Natural killer cell treated with Interleukin-12 subunit alpha and Interleukin-12 subunit beta and Interleukin-15 and Interleukin-18, amount 100 ng/mL, for 72 hours (primary cell): ENCODE data around the gene C4orf50. TPM values are rescaled to one million over a fixed set of nuclear protein-coding genes. Genes with fewer than 3 reads are reported as not detected.
"Not testable (repeated sequence)": the region's sequence is repeated elsewhere in the genome, so short reads cannot be mapped to it uniquely, and the experiment has no call there.

Experiments
- ATAC-seq, 2 donors: fragments of 150-1000 bp; cut with Tn5 transposase in 1 of 2; sonication (Bioruptor Pico), chemical (Tn5 transposase) in 1 of 2; 2 replicates each; pipeline ENCODE4 v1.10.0; 2021
- DNase-seq: peaks from one replicate; pipeline ENCODE4 v3.0.0; 2022; ENCODE audit warnings: low spot score
- H3K27ac Mint-ChIP-seq, 2 donors: 1 replicate in 1 of 2; 2 replicates in 1 of 2; pipeline ENCODE4 v1.8.0; 2022; ENCODE audit warnings: mixed read lengths in 2 of 2, mild to moderate bottlenecking in 1 of 2, moderate library complexity in 1 of 2
- H3K27me3 Mint-ChIP-seq, 2 donors: 1 replicate in 1 of 2; 2 replicates in 1 of 2; pipeline ENCODE4 v1.8.0; 2022; ENCODE audit warnings: mixed read lengths in 2 of 2
- H3K36me3 Mint-ChIP-seq: one replicate; pipeline ENCODE4 v1.8.0; 2022; ENCODE audit warnings: mixed read lengths
- H3K4me1 Mint-ChIP-seq, 2 donors: 1 replicate in 1 of 2; 2 replicates in 1 of 2; pipeline ENCODE4 v1.8.0; 2022; ENCODE audit warnings: low read depth in 2 of 2, mixed read lengths in 2 of 2, mild to moderate bottlenecking in 1 of 2
- H3K4me3 Mint-ChIP-seq: one replicate; pipeline ENCODE4 v1.8.0; 2022; ENCODE audit warnings: mixed read lengths
- H3K9me3 Mint-ChIP-seq: 2 replicates; pipeline ENCODE4 v1.8.0; 2022; ENCODE audit warnings: mixed read lengths
- total RNA-seq, 2 donors: library from RNA; stranded (reverse); gene quantifications; one replicate each; pipeline ENCODE4 v1.2.3, GENCODE V29; 2022

C4orf50 gene
- total RNA-seq, 2 donors from 2014 or later = 0.81 to 6.9 TPM

DNA sequence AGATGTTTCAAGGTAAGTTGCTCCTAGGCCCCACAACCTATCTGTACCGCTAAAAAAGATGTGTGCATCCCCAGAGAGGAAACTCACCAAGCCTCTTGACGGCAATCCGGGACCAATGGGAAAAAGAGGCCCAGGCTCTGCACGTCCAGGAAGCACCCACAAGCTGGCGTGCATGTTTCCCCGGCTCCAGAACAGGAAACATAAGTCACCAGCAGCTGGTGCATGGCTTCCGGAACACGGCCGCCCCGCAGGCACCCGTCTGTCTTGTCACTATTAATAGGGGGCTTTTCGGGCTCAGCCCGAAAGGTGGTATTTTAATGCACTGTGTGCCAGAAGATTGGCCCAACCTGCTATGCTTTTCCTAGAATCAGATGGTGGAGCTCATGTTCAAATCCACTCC, 147.5 kb downstream of the C4orf50 start:
- no peak for ATAC-seq
- H3K9me3 Mint-ChIP-seq = no peaks in the 10 kb centered on the region
- H3K4me1 Mint-ChIP-seq = peaks cover 12 to 25% of the 10 kb centered on the region in 2 donors

DNA sequence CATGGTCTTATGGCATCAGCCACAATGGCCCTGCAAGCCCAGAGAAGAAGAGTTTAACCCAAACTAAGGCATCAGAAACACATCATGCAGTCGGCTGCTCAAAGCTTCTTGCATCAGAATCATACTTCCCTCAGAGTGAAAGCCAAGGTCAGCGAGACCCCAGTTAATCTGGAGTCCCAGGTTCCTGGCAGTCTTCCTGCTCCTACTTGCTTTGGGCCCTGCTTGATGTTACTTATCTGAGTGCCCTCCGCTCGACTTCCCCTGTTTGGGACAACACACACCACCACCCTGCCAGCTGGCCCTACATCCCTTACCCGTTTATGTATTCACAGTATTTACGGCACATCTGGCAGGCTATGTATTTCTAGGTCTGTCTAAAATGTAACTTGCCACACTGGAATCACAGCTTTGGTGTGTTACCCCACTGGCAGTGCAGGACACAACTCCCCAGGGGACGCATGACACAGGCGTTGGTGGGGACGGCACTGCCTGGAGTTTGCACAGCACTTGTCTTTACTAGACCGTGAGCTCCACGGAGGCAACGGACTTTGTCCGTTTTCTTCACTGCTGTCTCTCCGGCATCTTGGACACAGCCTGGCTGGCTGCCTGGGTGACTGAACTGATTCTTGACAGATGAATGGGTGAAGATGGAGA, 148.1 kb downstream of the C4orf50 start:
- Mint-ChIP-seq H3K4me3 (no peak overlapping the region), H3K36me3 (no peaks in the 10 kb centered on the region), H3K27me3 (peaks cover 17 to 39% of the 10 kb centered on the region in 2 donors), H3K4me1 (peaks cover 12 to 26% of the 10 kb centered on the region in 2 donors), H3K9me3 (no peaks in the 10 kb centered on the region), H3K27ac (no peak overlapping the region)
- no peak for DNase-seq
- ATAC-seq = no peak

More for the DNA sequence above, 147.5 kb downstream of the C4orf50 start:
- Mint-ChIP-seq H3K27me3 (peaks cover 19 to 38% of the 10 kb centered on the region in 2 donors), H3K36me3 (no peaks in the 10 kb centered on the region), H3K27ac (no peak overlapping the region), H3K4me3 (no peak overlapping the region)
- DNase-seq = no peak

DNA sequence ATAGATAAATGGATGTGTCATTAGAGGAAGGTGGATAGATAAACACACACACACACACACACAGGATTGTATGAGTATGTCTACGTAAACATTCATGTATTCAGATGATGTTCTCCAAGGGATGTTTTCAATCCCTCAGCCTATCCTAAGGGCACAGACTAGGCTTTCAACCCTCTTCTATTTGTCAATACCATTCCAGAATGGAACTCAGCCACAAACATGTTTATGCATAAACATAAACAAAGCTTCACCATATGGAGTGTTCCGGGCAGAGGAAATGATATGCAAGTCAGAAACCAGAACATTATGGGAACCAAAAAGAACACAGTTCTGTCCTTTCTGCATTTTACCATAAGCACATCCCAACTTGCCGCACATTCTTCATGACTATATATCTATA, 150.4 kb downstream of the C4orf50 start:
- Mint-ChIP-seq H3K9me3 (no peaks in the 10 kb centered on the region), H3K27ac (no peak overlapping the region), H3K36me3 (no peaks in the 10 kb centered on the region), H3K4me1 (peaks cover 18 to 42% of the 10 kb centered on the region in 2 donors), H3K4me3 (no peak overlapping the region), H3K27me3 (peaks cover 13 to 29% of the 10 kb centered on the region in 2 donors)
- ATAC-seq (no peak), DNase-seq (no peak)

DNA sequence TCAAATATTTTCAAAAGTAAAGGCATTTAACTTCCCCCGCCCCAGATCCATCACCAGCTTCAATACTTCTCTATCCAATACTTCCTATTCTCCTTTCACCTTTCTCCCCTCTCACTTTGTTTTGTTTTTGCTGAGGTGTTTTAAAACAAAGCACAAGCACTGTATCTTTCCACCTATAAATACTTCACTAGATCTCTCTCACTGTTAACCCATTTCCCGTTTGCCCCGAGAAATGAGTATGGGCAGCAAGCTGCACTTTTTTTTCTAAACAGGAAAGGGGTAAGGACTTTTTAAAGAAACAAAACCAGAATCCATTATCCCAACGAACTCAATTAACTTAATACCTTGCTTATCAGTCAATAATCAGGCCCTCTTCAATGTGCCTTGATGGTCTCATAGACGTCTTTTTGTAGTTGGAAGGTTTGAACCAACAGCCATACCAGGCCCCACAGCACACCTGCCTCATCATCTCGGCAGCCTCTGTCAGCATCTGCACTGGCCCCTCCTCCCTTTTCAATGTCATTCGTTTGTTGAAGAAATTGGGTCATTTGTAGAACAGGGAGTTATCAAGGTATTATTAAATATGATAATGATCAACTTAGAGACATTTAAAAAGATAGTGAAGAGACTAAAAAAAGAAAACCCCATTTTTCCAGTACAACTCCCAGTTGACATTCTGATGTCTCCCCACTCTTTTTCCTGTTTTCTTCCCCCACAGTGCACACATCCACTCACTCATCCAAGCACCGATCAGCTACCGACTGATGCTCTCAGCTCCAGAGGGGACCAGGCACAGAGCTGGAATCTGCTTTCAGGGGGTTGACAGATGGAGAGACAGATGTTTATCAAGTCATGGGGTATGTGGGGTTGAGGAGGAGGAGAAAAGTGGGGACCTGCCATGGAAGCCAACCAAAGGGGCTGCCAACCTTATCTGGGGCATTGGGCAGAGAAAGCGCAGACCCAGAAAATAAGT, 151.1 kb downstream of the C4orf50 start:
- peaks cover 18 to 42% of the 10 kb centered on the region in 2 donors for H3K4me1 Mint-ChIP-seq
- ATAC-seq = no peak
- H3K27ac Mint-ChIP-seq = no peak overlapping the region
- H3K27me3 Mint-ChIP-seq = peaks cover 15 to 33% of the 10 kb centered on the region in 2 donors
- H3K9me3 Mint-ChIP-seq = no peaks in the 10 kb centered on the region
- DNase-seq = no peak
- peak overlapping the region; percentile 49 for H3K4me3 Mint-ChIP-seq
- no peaks in the 10 kb centered on the region for H3K36me3 Mint-ChIP-seq

DNA sequence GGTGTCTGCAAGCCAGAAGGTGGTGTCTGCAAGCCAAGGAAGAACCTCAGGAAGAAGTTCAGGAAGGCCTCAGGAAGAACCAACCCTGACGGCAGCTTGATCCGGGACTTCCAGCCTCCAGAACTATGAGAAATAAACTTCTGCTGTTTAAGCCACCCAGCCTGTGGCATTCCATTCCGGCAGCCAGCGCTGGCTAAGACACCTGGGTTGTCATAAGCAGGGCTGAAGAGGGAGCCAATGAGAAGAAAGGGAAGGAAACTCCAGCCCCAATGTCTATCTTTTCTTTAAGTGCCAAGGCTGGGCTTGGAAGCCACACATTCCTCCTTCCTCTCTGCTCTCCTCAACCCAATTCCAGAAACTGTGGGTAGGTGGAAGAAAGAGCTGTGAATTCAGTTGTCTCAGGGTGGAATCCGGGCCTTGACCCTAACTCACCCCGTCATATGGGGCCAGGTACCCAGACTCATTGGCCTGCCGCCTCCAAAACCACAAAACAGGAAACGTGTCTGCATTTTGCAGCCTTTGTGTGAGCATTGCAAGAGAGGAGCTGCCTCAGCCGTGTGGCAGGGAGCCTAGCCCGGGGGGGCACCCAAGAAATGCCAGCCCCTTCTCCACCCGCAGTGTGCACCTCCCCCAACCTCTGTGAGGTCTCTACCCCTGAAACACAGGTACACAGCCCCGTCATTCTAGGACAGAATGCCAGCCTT, 152.2 kb downstream of the C4orf50 start:
- Mint-ChIP-seq H3K9me3 (no peaks in the 10 kb centered on the region), H3K4me1 (peaks cover 18 to 42% of the 10 kb centered on the region in 2 donors), H3K36me3 (no peaks in the 10 kb centered on the region), H3K27me3 (peaks cover 17 to 37% of the 10 kb centered on the region in 2 donors), H3K4me3 (peak overlapping the region; percentile 49), H3K27ac (peak overlapping the region in 1 of 2 donors; percentile 21)
- DNase-seq (no peak), ATAC-seq (peak; percentile 17 to 65)

DNA sequence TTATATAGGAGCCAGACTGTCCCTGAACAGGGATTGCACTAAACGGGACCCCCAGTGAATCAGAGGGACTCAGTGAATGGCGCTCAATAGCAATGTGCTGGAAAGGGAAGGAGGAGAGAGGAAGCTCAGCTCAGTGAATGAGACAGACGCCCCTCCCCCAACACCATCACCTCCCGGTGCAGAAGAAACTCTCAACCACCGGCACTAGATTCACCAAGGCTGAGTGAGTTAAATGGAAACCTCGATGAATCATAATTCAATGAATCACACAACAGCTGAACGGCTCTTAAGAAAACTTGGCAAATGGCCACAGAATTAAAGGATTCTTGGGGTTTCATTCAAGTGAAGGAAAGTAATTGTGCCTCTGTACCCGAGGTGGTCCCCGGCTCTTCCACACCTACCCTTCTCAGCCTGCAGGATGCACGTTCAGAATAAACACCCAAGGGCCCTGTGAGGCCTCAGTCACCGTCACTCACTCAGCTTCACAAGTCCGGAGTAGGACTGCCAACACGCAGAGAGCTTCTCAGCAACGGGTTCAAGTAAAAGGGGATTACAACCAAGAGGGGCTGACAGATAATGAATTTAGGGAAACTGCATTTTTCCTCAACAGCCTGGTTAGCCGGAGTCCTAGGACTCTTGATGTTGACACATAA, 154.6 kb downstream of the C4orf50 start:
- no peaks in the 10 kb centered on the region for H3K36me3 Mint-ChIP-seq
- H3K4me3 Mint-ChIP-seq = peak overlapping the region; percentile 57
- H3K27me3 Mint-ChIP-seq = peaks cover 7 to 24% of the 10 kb centered on the region in 2 donors
- DNase-seq (peak; percentile 64), ATAC-seq (peak; percentile 80 to 92)
- H3K27ac Mint-ChIP-seq = no peak overlapping the region
- peaks cover 18 to 34% of the 10 kb centered on the region in 2 donors for H3K4me1 Mint-ChIP-seq
- no peaks in the 10 kb centered on the region for H3K9me3 Mint-ChIP-seq

DNA sequence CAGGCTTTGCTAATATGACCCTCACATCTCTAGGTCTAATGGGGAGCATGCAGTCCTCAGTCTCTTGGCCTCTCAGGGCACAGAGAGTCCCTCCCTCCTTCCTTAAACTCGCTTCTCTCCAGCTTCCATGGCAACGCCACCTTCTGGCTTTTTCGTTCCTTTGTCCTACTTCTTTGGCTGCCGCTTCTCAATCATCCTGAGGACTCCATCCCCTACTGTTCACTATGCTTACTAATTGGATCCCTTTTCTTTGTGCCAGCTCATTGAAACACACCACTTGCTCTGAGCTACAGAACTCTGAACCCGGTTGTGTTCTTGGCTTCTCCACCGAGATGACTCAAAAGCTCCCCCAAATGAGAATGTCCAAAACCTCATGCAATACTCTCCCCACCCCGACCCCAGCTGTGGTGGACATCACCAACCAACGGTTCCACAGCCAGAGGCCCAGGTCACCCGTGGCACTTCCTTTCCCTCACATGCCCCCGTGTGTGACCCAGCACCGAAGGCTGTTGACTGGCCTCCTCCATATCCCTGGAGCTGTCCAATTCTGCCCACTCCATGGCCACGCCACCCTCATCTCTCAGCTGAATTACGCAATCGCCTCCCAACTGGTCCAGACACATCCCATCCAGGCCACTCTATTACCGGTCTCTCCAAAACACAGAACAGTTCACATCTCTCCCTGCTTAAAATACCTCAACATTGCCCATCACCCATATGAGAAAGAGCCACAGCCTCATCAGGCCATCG, 160.0 kb downstream of the C4orf50 start:
- no peak for ATAC-seq
- H3K36me3 Mint-ChIP-seq = no peaks in the 10 kb centered on the region
- H3K4me1 Mint-ChIP-seq = peaks cover 0 to 1% of the 10 kb centered on the region in 2 donors
- no peak for DNase-seq
- H3K4me3 Mint-ChIP-seq = no peak overlapping the region
- H3K27me3 Mint-ChIP-seq = peaks cover 4 to 8% of the 10 kb centered on the region in 2 donors
- no peaks in the 10 kb centered on the region for H3K9me3 Mint-ChIP-seq
- H3K27ac Mint-ChIP-seq = no peak overlapping the region

DNA sequence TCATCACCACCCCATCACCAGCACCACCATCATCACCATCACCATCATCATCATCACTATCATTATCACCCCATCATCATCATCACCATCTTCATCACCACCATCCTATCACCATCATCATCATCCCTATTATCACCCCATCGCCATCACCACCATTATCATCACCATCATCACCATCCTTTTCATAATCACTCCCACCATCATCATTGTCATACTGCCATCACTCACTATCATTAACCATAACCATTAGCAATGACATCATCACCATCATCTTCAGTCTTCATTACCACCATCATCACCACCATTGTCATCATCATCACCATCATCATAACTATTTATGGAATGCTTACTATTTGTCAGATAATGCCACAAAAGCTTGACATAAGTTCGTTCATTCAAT, 161.0 kb downstream of the C4orf50 start:
- H3K4me1 Mint-ChIP-seq = no peaks in the 10 kb centered on the region
- no peak overlapping the region for H3K4me3 Mint-ChIP-seq
- no peaks in the 10 kb centered on the region for H3K9me3 Mint-ChIP-seq
- no peak overlapping the region for H3K27ac Mint-ChIP-seq
- ATAC-seq (no peak), DNase-seq (no peak)
- H3K27me3 Mint-ChIP-seq = peaks cover 3 to 12% of the 10 kb centered on the region in 2 donors
- H3K36me3 Mint-ChIP-seq = no peaks in the 10 kb centered on the region

DNA sequence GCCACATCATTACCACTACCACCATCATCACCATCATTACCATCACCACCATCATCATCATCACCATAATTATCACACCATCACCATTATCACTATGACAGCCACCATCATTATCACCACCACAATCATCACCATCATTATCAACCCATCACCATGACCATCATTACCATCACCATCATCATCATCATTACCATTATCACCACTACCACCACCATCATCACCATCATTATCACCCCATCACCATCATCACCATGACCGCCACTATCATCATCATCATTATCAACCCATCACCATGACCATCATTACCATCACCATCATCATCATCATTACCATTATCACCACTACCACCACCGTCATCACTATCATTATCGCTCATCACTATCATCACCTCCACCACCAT, 161.9 kb downstream of the C4orf50 start:
- H3K4me3 Mint-ChIP-seq, H3K36me3 Mint-ChIP-seq, H3K4me1 Mint-ChIP-seq, DNase-seq, H3K27ac Mint-ChIP-seq, H3K9me3 Mint-ChIP-seq, ATAC-seq: not testable (repeated sequence)
- peaks cover 1 to 15% of the 10 kb centered on the region in 2 donors for H3K27me3 Mint-ChIP-seq

DNA sequence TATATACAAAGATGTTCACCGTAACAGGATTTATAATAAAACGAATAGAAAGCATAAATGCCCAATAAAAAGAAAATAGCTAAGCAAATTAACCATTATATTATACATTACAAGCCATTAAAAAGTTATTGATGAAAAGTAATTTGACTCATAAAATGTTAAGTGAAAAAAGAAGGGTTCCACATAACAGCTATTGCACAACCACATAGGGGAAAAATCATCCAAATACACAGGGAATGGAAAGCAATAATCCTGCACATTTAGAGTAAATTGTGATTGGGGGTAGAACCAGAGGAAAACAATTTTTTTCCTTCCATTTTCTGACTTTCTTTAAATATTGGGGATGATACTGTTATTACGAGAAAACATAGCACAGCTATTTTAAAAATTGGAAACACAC, 163.3 kb downstream of the C4orf50 start:
- ATAC-seq (no peak), DNase-seq (no peak)
- Mint-ChIP-seq H3K4me1 (no peaks in the 10 kb centered on the region), H3K4me3 (no peak overlapping the region), H3K9me3 (no peaks in the 10 kb centered on the region), H3K27ac (no peak overlapping the region), H3K27me3 (peaks cover 9 to 28% of the 10 kb centered on the region in 2 donors), H3K36me3 (no peaks in the 10 kb centered on the region)

DNA sequence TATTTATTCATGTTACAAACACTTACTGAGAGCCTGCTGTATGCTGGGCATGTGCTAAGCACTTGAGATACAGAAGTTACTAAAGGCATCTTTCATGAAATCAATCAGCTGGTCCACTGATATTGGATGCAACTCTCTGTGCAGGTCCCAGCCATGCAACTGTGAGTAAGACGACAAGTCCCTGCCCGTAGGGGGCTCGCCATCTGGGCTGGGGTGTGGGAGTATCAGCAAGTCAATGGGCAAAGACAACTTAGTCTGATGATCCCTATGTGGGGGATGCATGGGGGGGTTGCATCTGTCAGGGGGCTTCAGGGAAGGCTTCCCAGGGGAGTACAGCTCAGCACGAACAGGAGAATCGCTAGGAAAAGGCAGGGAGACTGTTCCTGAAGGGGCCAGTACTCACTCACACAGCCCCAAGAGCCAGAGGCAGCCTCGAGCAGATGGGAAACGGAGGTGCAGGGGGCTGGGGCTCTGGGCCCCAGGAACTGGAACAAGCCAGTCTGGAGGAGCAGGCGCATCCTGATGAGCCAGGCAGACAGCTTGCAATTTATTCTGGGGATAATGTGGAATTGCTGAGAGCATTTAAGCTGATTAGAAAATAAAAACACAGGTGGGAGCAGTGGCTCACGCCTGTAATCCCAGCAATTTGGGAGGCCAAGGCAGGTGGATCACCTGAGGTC, 165.6 kb downstream of the C4orf50 start:
- no peak overlapping the region for H3K4me3 Mint-ChIP-seq
- H3K36me3 Mint-ChIP-seq = no peaks in the 10 kb centered on the region
- peaks cover 16 to 51% of the 10 kb centered on the region in 2 donors for H3K27me3 Mint-ChIP-seq
- no peak overlapping the region for H3K27ac Mint-ChIP-seq
- ATAC-seq (no peak), DNase-seq (no peak)
- H3K4me1 Mint-ChIP-seq = no peaks in the 10 kb centered on the region
- H3K9me3 Mint-ChIP-seq = no peaks in the 10 kb centered on the region

DNA sequence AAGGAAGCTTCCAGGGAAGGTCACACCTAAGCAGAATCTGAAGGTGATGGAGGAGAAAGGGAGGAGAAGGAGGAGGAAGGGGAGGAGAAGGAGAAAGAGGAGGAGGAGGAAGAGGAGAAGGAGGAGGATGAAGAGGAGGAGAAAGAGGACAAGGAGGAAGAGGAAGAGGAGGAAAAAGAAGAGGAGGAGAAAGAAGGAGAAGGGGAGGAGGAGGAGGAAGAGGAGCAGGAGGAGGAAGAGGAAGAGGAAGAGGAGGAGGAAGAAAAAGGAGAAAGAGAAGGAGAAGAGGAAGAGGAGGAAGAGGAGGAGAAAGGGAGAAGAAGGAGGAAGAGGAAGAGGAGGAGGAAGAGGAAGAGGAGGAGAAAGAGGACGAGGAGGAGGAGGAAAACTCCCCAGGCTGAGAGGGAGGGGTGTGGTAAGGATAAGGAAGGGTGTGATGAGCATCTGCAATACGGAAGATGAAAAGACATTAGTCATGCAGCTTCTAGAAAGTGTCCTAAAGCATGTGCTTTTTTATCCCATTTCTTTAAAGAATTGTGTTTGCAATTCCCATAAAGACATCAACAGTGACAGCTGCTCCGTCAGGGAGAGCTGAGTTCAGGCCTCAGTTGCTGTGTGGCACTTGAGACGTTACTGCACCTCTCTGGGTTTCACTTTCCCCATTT, 166.5 kb downstream of the C4orf50 start:
- DNase-seq = no peak
- no peaks in the 10 kb centered on the region for H3K9me3 Mint-ChIP-seq
- H3K27ac Mint-ChIP-seq = no peak overlapping the region
- no peaks in the 10 kb centered on the region for H3K36me3 Mint-ChIP-seq
- no peak overlapping the region for H3K4me3 Mint-ChIP-seq
- H3K27me3 Mint-ChIP-seq = peaks cover 16 to 57% of the 10 kb centered on the region in 2 donors
- no peak for ATAC-seq
- no peaks in the 10 kb centered on the region for H3K4me1 Mint-ChIP-seq
